HG02938 (cell line): ENCODE results near the gene BOLA3.
"Not testable (repeated sequence)": the region's sequence is repeated elsewhere in the genome, so short reads cannot be mapped to it uniquely, and the experiment has no call there.

Experiments
- ATAC-seq: cut with Tn5 transposase; IDR thresholded peaks from one replicate; pipeline ENCODE4 v1.9.1; 2021; ENCODE audit warnings: mild to moderate bottlenecking, moderate library complexity; ENCODE audit not compliant: unreplicated experiment

The BOLA3 gene

DNA sequence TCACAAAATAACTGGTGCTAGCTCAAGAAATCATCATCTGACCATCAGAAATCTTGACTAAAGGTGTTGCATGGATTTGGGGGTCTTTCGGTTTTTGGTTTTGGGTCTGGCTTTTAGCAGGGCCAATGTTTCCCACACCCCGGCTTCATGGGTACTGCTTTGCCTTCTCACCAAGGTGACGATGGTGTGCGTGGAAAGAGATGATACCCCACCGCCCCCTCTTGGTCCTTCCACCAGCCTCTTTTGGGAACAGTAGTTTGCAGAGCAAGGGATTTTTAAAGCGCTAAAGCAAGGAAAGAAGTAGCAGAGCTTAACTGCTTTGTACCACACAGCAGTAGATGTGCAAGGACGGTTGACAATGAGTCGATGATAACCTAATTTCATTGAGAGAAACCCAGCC, 42.3 kb downstream of the BOLA3 start:
- ATAC-seq: no peak

DNA sequence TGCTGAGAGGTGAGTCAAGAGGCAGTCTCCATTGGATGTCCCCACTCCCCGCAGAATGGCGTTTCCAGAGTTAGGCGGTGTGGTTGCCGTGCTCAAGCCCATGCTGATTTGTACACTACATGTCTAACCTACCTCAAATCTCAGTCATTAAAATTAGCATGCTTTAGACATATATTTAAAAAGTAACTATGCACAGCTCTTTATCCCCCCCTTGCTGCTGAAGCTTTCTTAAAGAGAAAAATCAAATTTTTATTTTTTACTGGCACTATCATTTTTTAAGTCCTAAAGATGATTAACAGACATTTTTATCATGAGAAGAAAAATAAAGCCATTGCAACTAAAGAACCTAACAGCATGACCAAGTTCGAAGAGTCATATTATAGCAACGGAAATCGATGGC, 42.9 kb downstream of the BOLA3 start:
- ATAC-seq: no peak

DNA sequence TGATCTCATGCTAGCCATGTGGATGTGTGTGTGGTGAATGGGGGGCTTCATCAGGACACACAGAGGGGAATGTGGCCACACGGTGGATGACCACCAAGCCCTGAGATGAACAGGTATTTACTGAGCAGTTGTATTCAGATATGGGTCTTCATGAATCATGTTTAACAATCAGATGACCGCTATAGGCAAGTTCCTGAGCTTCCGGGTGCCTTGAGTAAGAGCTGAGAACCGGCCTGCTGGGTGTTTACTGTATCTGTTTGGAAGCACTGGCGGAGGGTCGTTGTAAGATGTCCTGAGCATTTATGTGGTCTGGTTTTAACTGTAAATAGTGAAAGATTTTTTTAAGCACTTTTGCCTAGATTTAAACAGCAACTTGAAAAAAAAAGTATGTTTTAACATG, 43.9 kb downstream of the BOLA3 start:
- ATAC-seq: no peak

DNA sequence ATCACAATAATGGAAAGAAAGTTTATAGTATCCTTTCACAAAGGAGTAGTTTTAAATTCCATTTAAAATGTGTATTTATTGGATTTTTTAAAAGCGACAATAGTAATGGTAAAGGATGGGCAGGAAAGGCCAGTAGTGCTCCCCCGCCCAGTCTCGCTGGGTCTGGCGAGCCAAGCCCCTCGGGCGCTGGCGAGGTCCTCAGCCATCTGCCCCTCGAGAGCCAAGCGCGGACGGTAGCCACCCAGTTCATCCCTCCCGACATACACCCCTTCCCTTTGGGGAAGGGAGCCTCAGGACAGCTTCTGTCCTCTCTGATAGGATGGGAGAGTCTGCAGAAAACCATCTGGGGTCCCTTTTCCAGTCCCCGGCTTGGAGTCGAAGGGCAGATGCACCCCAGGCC, 45.2 kb downstream of the BOLA3 start:
- no peak for ATAC-seq

DNA sequence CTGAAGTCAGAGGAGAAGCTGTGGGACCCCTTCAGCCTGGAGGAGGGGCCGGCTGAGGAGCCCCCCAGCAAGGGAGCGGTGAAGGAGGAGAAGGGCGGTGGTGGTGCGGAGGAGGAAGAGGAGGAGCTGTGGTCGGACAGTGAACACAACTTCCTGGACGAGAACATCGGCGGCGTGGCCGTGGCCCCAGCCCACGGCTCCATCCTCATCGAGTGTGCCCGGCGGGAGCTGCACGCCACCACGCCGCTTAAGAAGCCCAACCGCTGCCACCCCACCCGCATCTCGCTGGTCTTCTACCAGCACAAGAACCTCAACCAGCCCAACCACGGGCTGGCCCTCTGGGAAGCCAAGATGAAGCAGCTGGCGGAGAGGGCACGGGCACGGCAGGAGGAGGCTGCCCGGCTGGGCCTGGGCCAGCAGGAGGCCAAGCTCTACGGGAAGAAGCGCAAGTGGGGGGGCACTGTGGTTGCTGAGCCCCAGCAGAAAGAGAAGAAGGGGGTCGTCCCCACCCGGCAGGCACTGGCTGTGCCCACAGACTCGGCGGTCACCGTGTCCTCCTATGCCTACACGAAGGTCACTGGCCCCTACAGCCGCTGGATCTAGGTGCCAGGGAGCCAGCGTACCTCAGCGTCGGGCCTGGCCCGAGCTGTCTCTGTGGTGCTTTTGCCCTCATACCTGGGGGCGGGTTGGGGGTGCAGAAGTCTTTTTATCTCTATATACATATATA, 46.0 kb downstream of the BOLA3 start:
- ATAC-seq: no peak

DNA sequence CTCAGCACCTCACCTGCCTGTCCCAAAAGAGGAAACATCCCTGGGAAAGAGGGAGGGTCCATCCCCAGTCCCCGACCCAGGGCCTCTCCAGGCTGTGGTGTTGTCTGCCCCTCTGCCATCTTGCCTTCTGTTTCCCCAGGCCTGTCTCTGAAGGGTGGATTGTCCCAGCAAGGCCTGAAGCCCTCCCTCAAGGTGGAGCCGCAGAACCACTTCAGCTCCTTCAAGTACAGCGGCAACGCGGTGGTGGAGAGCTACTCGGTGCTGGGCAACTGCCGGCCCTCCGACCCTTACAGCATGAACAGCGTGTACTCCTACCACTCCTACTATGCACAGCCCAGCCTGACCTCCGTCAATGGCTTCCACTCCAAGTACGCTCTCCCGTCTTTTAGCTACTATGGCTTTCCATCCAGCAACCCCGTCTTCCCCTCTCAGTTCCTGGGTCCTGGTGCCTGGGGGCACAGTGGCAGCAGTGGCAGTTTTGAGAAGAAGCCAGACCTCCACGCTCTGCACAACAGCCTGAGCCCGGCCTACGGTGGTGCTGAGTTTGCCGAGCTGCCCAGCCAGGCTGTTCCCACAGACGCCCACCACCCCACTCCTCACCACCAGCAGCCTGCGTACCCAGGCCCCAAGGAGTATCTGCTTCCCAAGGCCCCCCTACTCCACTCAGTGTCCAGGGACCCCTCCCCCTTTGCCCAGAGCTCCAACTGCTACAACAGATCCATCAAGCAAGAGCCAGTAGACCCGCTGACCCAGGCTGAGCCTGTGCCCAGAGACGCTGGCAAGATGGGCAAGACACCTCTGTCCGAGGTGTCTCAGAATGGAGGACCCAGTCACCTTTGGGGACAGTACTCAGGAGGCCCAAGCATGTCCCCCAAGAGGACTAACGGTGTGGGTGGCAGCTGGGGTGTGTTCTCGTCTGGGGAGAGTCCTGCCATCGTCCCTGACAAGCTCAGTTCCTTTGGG, 47.2 kb downstream of the BOLA3 start:
- no peak for ATAC-seq

DNA sequence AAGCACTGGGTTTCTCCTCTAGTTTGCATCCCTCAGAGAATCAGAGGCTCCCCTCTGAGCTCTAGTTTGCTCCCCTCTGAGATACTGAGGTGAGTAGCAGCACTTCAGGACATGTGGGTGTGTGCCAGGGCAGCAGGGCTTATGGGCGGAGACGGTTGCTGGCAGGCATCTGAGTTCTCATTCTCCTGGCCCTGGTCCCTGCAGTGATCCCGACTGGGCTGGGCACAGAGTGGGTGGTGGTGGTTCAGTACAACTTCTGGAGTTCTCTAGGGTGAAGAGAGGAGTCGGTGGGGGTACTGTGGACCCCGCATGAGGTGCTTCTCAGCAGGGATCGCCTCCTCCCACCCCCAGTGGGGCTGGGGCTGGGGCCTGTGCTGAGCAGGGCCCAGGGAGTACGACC, 47.9 kb downstream of the BOLA3 start:
- ATAC-seq: no peak

DNA sequence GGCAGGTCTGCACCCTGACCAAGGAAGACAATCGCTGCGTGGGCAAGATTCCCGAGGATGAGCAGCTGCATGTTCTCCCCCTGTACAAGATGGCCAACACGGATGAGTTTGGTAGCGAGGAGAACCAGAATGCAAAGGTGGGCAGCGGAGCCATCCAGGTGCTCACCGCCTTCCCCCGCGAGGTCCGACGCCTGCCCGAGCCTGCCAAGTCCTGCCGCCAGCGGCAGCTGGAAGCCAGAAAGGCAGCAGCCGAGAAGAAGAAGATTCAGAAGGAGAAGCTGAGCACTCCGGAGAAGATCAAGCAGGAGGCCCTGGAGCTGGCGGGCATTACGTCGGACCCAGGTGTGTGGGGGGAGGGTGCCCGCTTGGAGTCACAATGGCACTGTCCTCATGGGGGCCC, 48.4 kb downstream of the BOLA3 start:
- ATAC-seq: no peak

DNA sequence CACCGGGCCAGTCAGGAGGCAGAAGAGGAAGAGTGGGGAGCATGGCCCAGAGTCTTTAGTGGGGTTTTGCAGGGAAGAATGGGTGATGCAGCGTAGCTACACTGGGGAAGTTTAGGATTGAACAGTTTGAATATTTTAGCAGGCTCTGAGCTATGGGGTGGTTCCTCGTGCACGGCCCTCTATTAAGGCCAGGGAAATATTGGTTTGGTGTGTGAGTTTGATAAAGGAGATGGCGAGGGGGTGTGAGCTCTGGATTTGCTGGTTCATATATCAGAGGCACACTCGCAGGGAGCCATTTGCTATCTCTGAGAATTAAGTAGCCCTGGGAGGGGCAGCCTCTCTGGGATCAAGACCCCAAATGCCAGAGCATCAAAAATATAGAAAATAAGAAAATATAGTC, 50.1 kb downstream of the BOLA3 start:
- ATAC-seq: no peak

DNA sequence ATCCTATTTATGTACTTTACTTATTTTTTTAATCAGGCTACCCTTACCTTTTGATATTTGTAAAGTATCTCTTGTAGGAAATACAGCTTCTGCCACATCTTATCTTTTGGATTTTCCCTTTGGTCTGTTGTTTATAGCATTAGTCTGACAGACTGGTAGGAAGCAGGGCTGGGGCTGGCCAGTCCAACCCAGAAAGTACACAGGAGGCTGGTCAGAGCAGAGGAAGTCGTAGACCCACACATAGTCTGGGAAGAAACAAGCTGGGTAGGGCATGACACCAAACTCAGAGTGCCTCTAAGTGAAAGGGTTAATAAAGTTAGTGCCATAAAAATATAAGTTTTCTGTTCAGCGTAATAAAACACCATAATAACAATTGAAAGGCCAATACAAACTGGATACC, 51.7 kb downstream of the BOLA3 start:
- ATAC-seq: no peak

DNA sequence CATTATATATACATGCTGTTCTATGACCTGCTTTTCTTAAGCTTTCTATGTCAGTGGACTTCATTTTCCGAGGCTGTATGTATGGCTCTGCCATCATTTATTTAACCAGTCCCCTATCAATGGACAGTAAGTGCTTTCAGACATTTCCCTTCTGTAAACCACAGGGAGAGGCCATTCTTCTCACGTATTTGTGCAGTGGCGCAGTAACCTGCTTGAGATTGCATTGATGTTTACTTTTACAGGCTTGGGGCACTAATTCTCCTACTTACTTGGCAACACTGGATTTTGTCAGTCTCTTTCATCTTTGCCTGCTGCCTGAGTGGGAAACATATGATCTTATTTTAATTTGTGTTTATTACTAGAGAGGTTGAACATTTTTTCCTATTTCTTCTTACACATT, 52.1 kb downstream of the BOLA3 start:
- no peak for ATAC-seq

DNA sequence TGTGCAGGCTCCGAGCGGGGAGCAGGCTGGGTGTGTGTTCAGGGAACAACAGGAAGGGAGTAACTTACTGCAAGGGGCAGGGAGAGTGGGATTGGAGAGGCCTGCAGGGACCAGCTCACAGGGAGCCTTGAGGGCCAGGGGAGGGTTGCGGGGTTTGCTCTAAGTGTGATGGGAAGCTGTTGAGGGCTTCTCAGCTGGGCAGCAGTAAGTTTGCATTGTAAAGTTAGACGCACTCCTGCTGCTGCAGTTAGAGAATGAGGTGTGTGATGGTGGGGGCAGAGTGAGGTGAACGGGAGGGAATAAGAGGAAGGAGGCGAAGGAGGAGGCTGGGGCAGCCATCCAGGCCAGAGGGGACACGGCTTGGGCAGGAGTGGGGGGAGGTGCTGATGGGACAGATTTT, 53.4 kb downstream of the BOLA3 start:
- no peak for ATAC-seq

DNA sequence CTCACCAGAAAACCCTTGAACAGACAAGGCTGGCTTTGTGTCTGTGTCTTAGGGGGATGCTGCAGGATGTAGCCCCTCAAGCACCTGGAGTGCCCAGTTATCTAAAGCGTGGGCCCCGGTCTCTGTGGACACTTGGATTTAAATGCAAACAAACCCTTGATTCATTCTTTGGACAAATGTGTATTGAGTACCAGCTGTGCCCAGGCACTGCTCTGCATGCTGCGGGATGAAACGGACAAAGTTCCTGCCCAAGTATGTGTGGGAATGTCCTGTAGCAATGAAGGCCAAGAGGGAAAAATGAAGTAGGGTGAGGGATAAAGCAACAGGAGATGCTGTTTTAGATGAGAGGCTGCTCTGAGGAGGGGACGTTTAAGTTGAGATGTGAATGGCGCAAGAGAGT, 53.9 kb downstream of the BOLA3 start:
- ATAC-seq: no peak

DNA sequence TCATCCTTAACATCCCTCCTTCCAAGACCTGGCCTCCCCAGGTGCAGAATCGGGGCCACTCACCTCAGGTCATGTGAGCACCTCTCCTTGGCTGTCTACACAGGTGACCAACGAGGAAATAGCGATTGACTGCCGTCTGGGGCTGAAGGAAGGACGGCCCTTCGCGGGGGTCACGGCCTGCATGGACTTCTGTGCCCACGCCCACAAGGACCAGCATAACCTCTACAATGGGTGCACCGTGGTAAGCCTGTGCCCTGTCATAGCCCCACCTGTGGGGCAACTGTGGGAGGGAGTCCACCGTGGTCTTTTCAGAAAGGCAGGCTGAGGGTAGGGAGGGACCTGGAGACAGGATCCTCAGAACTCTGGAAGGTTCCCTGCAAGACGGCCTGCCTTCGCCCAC, 54.3 kb downstream of the BOLA3 start:
- ATAC-seq: no peak

DNA sequence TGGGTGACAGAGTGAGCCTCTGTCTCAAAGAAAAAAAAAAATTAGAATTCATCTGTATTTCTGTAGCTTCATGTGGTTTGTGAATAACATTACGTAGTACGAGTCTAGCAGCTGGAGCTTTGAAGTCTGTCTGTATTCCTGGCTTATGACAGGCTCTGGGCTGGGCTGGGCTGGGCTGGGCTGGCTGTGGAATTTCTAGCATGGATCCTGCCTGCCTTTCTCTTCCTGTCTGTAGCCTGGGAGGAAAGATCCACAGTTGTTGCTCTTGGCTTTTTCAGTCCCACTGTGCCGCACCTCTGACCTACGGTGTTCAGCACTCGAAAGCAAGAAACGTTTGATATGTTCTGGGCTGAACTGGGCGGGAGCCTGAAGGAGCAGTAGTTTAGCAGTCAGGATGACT, 55.4 kb downstream of the BOLA3 start:
- no peak for ATAC-seq

DNA sequence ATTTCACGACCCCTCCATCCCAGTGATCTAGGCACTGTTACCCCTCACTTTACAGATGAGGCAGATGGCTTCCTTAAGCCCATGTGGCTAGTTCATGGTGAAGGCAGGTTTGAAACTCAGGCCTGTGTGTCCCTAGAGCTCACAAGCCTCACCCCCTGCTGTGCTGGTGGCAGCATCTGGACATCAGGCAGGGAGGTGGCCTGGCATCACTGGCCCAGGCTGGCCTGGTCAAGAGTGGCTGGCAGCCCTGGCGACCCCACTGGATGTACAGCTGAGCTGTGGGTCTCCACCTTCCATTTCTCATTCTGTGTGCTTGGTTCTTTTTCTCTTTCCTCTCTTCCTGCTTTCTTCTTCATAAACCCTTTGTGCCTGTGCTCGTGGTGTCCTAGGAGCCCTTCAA, 56.3 kb downstream of the BOLA3 start:
- no peak for ATAC-seq

DNA sequence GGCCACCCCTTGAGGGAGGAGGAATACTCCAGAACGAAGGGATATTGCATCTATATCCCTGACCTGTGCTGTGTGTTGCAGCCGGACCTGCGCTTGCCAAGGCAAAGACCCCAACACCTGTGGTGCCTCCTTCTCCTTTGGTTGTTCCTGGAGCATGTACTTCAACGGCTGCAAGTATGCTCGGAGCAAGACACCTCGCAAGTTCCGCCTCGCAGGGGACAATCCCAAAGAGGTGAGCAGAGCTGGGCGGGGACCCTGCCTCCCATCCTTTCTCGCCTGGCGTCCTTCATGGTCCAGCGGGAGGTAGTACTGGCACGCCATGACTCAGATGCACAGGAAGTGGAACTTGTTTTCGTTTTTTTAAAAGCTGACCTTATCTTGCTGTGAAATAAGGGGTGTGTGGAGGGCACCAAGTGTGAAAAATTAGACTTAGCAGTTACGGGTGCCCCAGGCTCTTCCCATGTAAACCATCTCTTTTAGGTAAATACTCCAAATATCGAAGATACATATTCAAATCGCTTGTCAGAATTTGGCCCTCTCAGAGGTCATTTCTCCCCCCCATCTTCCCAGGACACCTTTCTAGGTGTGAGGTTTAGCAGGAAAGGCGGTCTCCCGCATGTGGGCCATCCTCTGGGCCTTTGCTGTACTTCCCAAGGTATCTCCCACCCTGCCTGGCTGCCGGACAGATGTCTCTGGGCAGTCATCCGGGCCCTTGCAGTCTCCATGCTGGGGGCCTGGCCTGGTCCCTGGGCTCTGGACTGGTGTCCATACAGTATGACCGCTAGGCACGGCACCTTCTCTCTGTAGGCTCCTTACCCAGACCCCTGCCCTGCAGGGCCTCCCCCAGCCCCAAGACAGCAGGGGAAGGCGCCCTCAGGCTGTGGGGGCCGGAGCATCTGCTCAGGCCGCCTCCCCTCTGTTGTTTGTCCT, 57.6 kb downstream of the BOLA3 start:
- ATAC-seq: no peak

DNA sequence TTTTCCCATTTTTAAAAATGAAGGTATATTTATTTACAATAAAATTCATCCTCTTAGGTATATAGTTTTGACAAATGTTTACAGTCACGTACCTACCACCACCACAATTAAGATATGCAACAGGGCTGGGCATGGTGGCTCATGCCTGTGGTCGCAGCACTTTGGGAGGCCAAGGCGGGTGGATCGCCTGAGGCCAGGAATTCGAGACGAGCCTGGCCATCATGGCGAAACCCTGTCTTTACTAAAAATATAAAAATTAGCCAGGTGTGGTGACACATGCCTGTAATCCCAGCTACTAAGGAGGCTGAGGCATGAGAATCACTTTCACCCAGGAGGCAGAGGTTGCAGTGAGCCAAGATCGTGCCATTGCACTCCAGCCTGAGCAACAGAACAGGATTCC, 59.0 kb downstream of the BOLA3 start:
- ATAC-seq: not testable (repeated sequence)

DNA sequence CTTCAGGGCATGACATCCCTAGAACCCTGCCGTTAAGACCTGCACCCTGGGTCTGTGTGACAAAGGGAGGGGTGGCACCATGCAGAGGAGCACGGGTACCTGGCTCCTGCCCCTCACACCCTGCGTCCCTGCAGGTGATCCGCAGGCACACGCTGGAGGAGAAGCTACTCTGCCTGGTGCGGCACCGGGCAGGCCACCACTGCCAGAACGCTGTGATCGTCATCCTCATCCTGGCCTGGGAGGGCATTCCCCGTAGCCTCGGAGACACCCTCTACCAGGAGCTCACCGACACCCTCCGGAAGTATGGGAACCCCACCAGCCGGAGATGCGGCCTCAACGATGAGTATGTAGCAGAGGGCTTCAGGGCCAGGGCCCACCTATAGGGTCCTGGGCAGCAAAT, 60.0 kb downstream of the BOLA3 start:
- no peak for ATAC-seq

DNA sequence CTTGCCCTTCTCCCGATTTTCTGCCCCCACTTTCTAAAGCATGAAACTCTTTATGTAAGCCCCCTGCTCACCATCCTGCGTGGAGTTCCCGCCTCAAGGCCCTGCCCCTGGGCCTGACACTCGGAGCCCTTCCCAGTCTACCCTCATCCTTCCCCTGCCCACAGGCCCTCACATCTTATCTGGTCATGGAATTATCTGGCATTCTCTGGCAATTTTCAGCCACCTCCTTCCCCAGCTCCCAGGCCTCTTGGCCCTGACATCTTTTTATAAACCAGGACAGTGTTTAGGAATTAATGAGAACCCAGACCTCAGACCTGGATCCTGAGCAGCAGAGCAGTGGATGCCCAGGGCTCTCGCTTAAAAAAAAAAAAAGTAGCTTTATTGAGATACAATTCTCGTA, 61.7 kb downstream of the BOLA3 start:
- ATAC-seq: no peak
